Endothelial cell of umbilical vein (primary cell): ENCODE measurements around the gene UBE2G1. TPM values are rescaled to one million over a fixed set of nuclear protein-coding genes. Genes with fewer than 3 reads are reported as not detected.
A peak's percentile ranks its signal among the peaks of the same experiment; 100 is the strongest.

Experiments used
- BruUV-seq: library from RNA; stranded (reverse); fragments of 400-500 nt; replicated peaks from 2 replicates; lab custom pipeline; 2021; lab: Mats Ljungman, UMichigan
- CTCF ChIA-PET: fragments of 300-600, 350-600 bp; sonication (Branson Sonifier 250); formaldehyde crosslinking; loops from one replicate; lab custom pipeline; 2021; ENCODE audit warnings: antibody characterized with exemption, inconsistent platforms; lab: Charles Lee
- POLR2A ChIA-PET: fragments of 300-600, 350-600 bp; sonication (Branson Sonifier 250); formaldehyde crosslinking; loops from one replicate; lab custom pipeline; 2021; ENCODE audit warnings: antibody characterized with exemption, inconsistent platforms; lab: Charles Lee
- DNase-seq: peaks from one replicate; pipeline ENCODE4 v3.0.0-alpha.2; 2011; ENCODE audit warnings: low read depth, low spot score
- FAIRE-seq: peaks from 2 replicates; lab custom pipeline; 2011; peaks lifted over from hg19 to GRCh38; lab: Jason Lieb, UNC
- H2AFZ ChIP-seq: 2 replicates; pipeline ENCODE4 v1.6.0; 2012; ENCODE audit warnings: low read depth, low read length, control low read depth, inconsistent platforms
- H3K27ac ChIP-seq: 2 replicates; pipeline ENCODE4 v1.5.1; 2011; ENCODE audit warnings: low read depth, mild to moderate bottlenecking, control low read depth, low read length, moderate library complexity; ENCODE audit not compliant: insufficient read depth
- H3K27me3 ChIP-seq, 2 experiments: 2 replicates each; pipeline versions ENCODE4 v1.6.0 to v1.6.1; 2011; ENCODE audit warnings: low read length in 2 of 2, mixed read lengths in 1 of 2; ENCODE audit not compliant: control insufficient read depth in 2 of 2, insufficient read depth in 2 of 2
- H3K36me3 ChIP-seq, 2 experiments: 2 replicates in 1 of 2; 3 replicates in 1 of 2; pipeline ENCODE4 v1.5.1; 2011; ENCODE audit warnings: low read length in 2 of 2, mild to moderate bottlenecking in 1 of 2, moderate library complexity in 1 of 2; ENCODE audit not compliant: control insufficient read depth in 2 of 2, insufficient read depth in 2 of 2; ENCODE audit errors: extremely low read depth in 1 of 2
- H3K4me1 ChIP-seq: 3 replicates; pipeline ENCODE4 v1.5.1; 2011; ENCODE audit warnings: mild to moderate bottlenecking, low read length; ENCODE audit not compliant: control insufficient read depth, insufficient read depth; ENCODE audit errors: extremely low read depth
- H3K4me2 ChIP-seq: 2 replicates; pipeline ENCODE4 v1.6.1; 2011; ENCODE audit warnings: low read length, control low read depth, mixed read lengths; ENCODE audit not compliant: insufficient read depth
- H3K4me3 ChIP-seq, 3 experiments: fragments of 200-600 bp in 1 of 3; sonication (generic), shearing (Covaris generic) in 1 of 3; replicated peaks in 1 of 3; 2 replicates each; pipeline ENCODE4 v1.5.1; 2011 to 2016; ENCODE audit warnings: control low read depth in 3 of 3, low read length in 3 of 3, mild to moderate bottlenecking in 2 of 3, inconsistent platforms in 1 of 3, low read depth in 1 of 3, moderate library complexity in 1 of 3; ENCODE audit not compliant: insufficient read depth in 1 of 3
- H3K79me2 ChIP-seq: 2 replicates; pipeline ENCODE4 v1.6.0; 2012; ENCODE audit warnings: low read length, inconsistent platforms; ENCODE audit not compliant: control insufficient read depth, insufficient read depth
- H3K9ac ChIP-seq: replicated peaks from 2 replicates; pipeline ENCODE3; 2011; ENCODE audit warnings: low read length, control low read depth; ENCODE audit not compliant: insufficient read depth; ENCODE audit errors: extremely low read depth
- H3K9me1 ChIP-seq: replicated peaks from 3 replicates; pipeline ENCODE4 v1.6.0; 2011; ENCODE audit warnings: mild to moderate bottlenecking, low read length; ENCODE audit not compliant: control insufficient read depth, insufficient read depth; ENCODE audit errors: extremely low read depth
- H3K9me3 ChIP-seq: replicated peaks from 2 replicates; pipeline ENCODE4 v1.5.1; 2012; ENCODE audit warnings: low read length, inconsistent platforms; ENCODE audit not compliant: control insufficient read depth, insufficient read depth
- H4K20me1 ChIP-seq: replicated peaks from 2 replicates; pipeline ENCODE3; 2011; ENCODE audit warnings: mild to moderate bottlenecking, low read length; ENCODE audit not compliant: control insufficient read depth, insufficient read depth; ENCODE audit errors: extremely low read depth
- EZH2 ChIP-seq: IDR thresholded peaks from 2 replicates; pipeline ENCODE4 v1.6.1; 2012; ENCODE audit warnings: borderline replicate concordance, low read depth, mild to moderate bottlenecking, moderate library complexity, low read length, inconsistent platforms; ENCODE audit not compliant: severe bottlenecking
- FOS ChIP-seq: IDR thresholded peaks from 2 replicates; pipeline ENCODE4 v1.6.1; 2011; ENCODE audit warnings: mild to moderate bottlenecking, low read length, moderate library complexity, borderline replicate concordance; ENCODE audit not compliant: insufficient read depth
- GATA2 ChIP-seq: IDR thresholded peaks from 2 replicates; pipeline ENCODE4 v1.7.0; 2011; ENCODE audit warnings: low read depth, mild to moderate bottlenecking, moderate library complexity, mixed read lengths, low read length; ENCODE audit not compliant: insufficient read length, insufficient read depth
- JUN ChIP-seq: IDR thresholded peaks from 2 replicates; pipeline ENCODE4 v1.6.1; 2011; ENCODE audit warnings: borderline replicate concordance, low read depth; ENCODE audit not compliant: insufficient read length, insufficient read depth
- MYC ChIP-seq: IDR thresholded peaks from one replicate; pipeline ENCODE4 v1.6.1; 2011; ENCODE audit warnings: mild to moderate bottlenecking, low read depth, low read length
- POLR2A ChIP-seq: IDR thresholded peaks from 2 replicates; pipeline ENCODE4 v1.6.1; 2012; ENCODE audit warnings: low read depth, mild to moderate bottlenecking, control low read depth, low read length
- POLR2AphosphoS5 ChIP-seq: IDR thresholded peaks from 2 replicates; pipeline ENCODE4 v1.6.1; 2012; ENCODE audit warnings: low read depth, mild to moderate bottlenecking, control low read depth, low read length, moderate library complexity; ENCODE audit not compliant: insufficient read depth
- dilution Hi-C: fragments of 300-500 bp; cut with MboI; formaldehyde crosslinking; loops from one replicate; pipeline ENCODE4 v1.15.0; 2019; ENCODE audit warnings: low sequenced_read_pairs; ENCODE audit not compliant: extremely low pct_ligation_motif_present
- intact Hi-C: fragments of 100-400 bp; cut with micrococcal nuclease; formaldehyde crosslinking; loops from one replicate; pipeline ENCODE4 v1.10.0; 2022
- polyA plus RNA-seq, 4 experiments: library from polyadenylated mRNA; depleted of rRNA in 3 of 4; stranded (reverse) in 3 of 4; unstranded in 1 of 4; fragments of >200 nt; gene quantifications; 2 replicates each; pipeline versions ENCODE4 v1.2.1 to v1.2.3, GENCODE V29; 2011 to 2012; ENCODE audit warnings: missing spikeins in 1 of 4
- total RNA-seq: library from RNA; stranded (reverse); gene quantifications from 2 replicates; pipeline ENCODE4 v1.2.3, GENCODE V29; 2021
- TF ChIP-seq, protein P1 (sequence below), 2 donors: IDR thresholded peaks; 1 replicate in 1 of 2; 2 replicates in 1 of 2; pipeline ENCODE4 v1.5.1; 2011; ENCODE audit warnings: low read length in 2 of 2, mild to moderate bottlenecking in 2 of 2, moderate library complexity in 2 of 2, control low read depth in 1 of 2, inconsistent platforms in 1 of 2, low read depth in 1 of 2; ENCODE audit not compliant: insufficient read depth in 1 of 2; ENCODE audit errors: extremely low read depth in 1 of 2
- TF ChIP-seq, protein P2 (sequence below): IDR thresholded peaks from 2 replicates; pipeline ENCODE4 v1.6.1; 2011; ENCODE audit not compliant: insufficient read depth, insufficient read length

The UBE2G1 gene
- total and polyA plus RNA-seq, 2 donors (not counting 3 experiments of a cell fraction or from before 2014, with no cell fraction given), result 29.2 to 79.6 TPM

DNA sequence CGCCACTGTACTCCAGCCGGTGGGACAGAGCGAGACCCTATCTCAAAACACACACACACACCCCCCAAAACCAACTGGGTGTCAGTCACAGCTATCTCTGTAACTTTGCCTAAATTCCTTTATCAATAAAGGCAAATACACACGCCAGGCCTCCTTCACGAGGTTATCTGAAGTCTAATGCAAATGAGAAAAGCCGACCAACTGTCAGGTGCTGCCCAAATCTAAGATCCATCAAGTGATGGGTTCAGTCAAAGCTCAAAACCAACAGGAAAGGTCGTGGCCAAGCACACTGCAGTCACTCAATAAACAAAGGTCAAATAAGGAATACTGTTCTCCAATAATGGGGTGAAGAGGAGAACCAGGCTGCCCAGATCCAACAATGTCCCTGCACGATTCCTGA lies 103.8 kb downstream of the UBE2G1 start:
- H3K79me2 ChIP-seq, result peaks cover 57% of the 10 kb centered on the region
- intact Hi-C loops (loop anchor here (5.0 kb wide), 1 partner anchor 45 kb away; no protein-coding TSS in a partner anchor), dilution Hi-C loops (no loop called here)
- FAIRE-seq (no peak), DNase-seq (no peak)
- H3K4me3 ChIP-seq, result peak overlapping the region; percentile 69 to 97 (median 70)
- H3K27me3 ChIP-seq, result no peaks in the 10 kb centered on the region
- H3K4me2 ChIP-seq, result peak overlapping the region; percentile 80
- ChIA-PET CTCF (interaction anchor here (1.2 to 2.2 kb wide), 3 partner anchors 33 to 63 kb away, joined by 3 to 8 read pairs (median 6); no protein-coding TSS in a partner anchor), POLR2A (no interaction called here)
- peaks cover 16% of the 10 kb centered on the region for H3K4me1 ChIP-seq
- no peaks in the 10 kb centered on the region for H3K9me3 ChIP-seq
- TF ChIP-seq, protein P1, sequence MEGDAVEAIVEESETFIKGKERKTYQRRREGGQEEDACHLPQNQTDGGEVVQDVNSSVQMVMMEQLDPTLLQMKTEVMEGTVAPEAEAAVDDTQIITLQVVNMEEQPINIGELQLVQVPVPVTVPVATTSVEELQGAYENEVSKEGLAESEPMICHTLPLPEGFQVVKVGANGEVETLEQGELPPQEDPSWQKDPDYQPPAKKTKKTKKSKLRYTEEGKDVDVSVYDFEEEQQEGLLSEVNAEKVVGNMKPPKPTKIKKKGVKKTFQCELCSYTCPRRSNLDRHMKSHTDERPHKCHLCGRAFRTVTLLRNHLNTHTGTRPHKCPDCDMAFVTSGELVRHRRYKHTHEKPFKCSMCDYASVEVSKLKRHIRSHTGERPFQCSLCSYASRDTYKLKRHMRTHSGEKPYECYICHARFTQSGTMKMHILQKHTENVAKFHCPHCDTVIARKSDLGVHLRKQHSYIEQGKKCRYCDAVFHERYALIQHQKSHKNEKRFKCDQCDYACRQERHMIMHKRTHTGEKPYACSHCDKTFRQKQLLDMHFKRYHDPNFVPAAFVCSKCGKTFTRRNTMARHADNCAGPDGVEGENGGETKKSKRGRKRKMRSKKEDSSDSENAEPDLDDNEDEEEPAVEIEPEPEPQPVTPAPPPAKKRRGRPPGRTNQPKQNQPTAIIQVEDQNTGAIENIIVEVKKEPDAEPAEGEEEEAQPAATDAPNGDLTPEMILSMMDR (IDR thresholded peaks at IDR 0.05; ENCODE audit: extremely low read depth in 1 of 2, insufficient read depth in 1 of 2, low read depth in 1 of 2, low read length in 2 of 2), result no peak
- TF ChIP-seq MYC, result no peak
- no peak for TF ChIP-seq POLR2A
- no peak for TF ChIP-seq POLR2AphosphoS5
- TF ChIP-seq JUN, result no peak
- TF ChIP-seq, protein P2, sequence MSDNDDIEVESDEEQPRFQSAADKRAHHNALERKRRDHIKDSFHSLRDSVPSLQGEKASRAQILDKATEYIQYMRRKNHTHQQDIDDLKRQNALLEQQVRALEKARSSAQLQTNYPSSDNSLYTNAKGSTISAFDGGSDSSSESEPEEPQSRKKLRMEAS, result no peak
- TF ChIP-seq EZH2, result no peak
- TF ChIP-seq GATA2, result no peak
- no peak for TF ChIP-seq FOS
- H4K20me1 ChIP-seq, result peaks cover 3% of the 10 kb centered on the region
- H3K36me3 ChIP-seq, result peaks cover 0 to 3% of the 10 kb centered on the region in 2 experiments
- H3K9ac ChIP-seq, result peak overlapping the region; percentile 96
- H3K9me1 ChIP-seq, result no peaks in the 10 kb centered on the region
- H3K27ac ChIP-seq, result no peak overlapping the region
- H2AFZ ChIP-seq, result no peak overlapping the region
- BruUV-seq, result TSS peak; percentile 3
